ENCODE measurements around the gene NLGN1. TPM values are rescaled to one million over a fixed set of nuclear protein-coding genes. Genes with fewer than 3 reads are reported as not detected.
"Not testable (repeated sequence)": the region's sequence is repeated elsewhere in the genome, so short reads cannot be mapped to it uniquely, and the experiment has no call there.

Gene NLGN1
- total RNA-seq, 2 donors from 2014 or later: 0.98 to 2.0 TPM

GRCh38 chr3:174199696-174200095, 802.2 kb downstream of the NLGN1 start:
- intact Hi-C loops (cut with DNase I, micrococcal nuclease): no loop called here
- ATAC-seq: no peak

GRCh38 chr3:174202116-174202515, 804.6 kb downstream of the NLGN1 start:
- intact Hi-C loops (cut with DNase I, micrococcal nuclease): no loop called here
- DNase-seq (no peak), ATAC-seq (no peak)

More at GRCh38 chr3:174199696-174200095, 802.2 kb downstream of the NLGN1 start:
- DNase-seq: no peak

GRCh38 chr3:174202561-174202960, 805.0 kb downstream of the NLGN1 start:
- ATAC-seq (no peak), DNase-seq (no peak)
- intact Hi-C loops (cut with DNase I, micrococcal nuclease): no loop called here

- ATAC-seq (no peak), DNase-seq (no peak)
- intact Hi-C loops (cut with DNase I, micrococcal nuclease): no loop called here
Observed at GRCh38 chr3:174204765-174205164, 807.2 kb downstream of the NLGN1 start.

- DNase-seq (no peak), ATAC-seq (no peak)
- intact Hi-C loops (cut with DNase I, micrococcal nuclease): no loop called here
Observed at GRCh38 chr3:174206607-174207192, 809.2 kb downstream of the NLGN1 start.

GRCh38 chr3:174208161-174208560, 810.6 kb downstream of the NLGN1 start:
- DNase-seq: no peak
- ATAC-seq: no peak
- intact Hi-C loops (cut with DNase I, micrococcal nuclease): no loop called here

- ATAC-seq; intact Hi-C loops (cut with DNase I, micrococcal nuclease); DNase-seq: not testable (repeated sequence)
Observed at GRCh38 chr3:174211896-174212295, 814.4 kb downstream of the NLGN1 start.

- DNase-seq (no peak), ATAC-seq (no peak)
- intact Hi-C loops (cut with DNase I, micrococcal nuclease): no loop called here
Observed at GRCh38 chr3:174215456-174215855, 817.9 kb downstream of the NLGN1 start.

- DNase-seq (no peak), ATAC-seq (no peak)
- intact Hi-C loops (cut with DNase I, micrococcal nuclease): no loop called here
Observed at GRCh38 chr3:174216019-174216418, 818.5 kb downstream of the NLGN1 start.

- ATAC-seq: no peak
Observed at GRCh38 chr3:174216946-174217718, 819.6 kb downstream of the NLGN1 start.

GRCh38 chr3:174218016-174218415, 820.5 kb downstream of the NLGN1 start:
- ATAC-seq (no peak), DNase-seq (no peak)
- intact Hi-C loops (cut with DNase I, micrococcal nuclease): no loop called here

More at GRCh38 chr3:174216946-174217718, 819.6 kb downstream of the NLGN1 start:
- DNase-seq: no peak
- intact Hi-C loops (cut with DNase I, micrococcal nuclease): no loop called here

- DNase-seq (no peak), ATAC-seq (no peak)
- intact Hi-C loops (cut with DNase I, micrococcal nuclease): no loop called here
Observed at GRCh38 chr3:174219738-174220137, 822.2 kb downstream of the NLGN1 start.

- intact Hi-C loops (cut with DNase I, micrococcal nuclease): no loop called here
- DNase-seq: no peak
Observed at GRCh38 chr3:174220775-174221554, 823.4 kb downstream of the NLGN1 start.

GRCh38 chr3:174223042-174223441, 825.5 kb downstream of the NLGN1 start:
- intact Hi-C loops (cut with DNase I, micrococcal nuclease): no loop called here
- ATAC-seq (no peak), DNase-seq (no peak)

More at GRCh38 chr3:174220775-174221554, 823.4 kb downstream of the NLGN1 start:
- ATAC-seq: no peak

- DNase-seq: no peak
- ATAC-seq: no peak
- intact Hi-C loops (cut with DNase I, micrococcal nuclease): no loop called here
Observed at GRCh38 chr3:174223626-174224025, 826.1 kb downstream of the NLGN1 start.

GRCh38 chr3:174229916-174230315, 832.4 kb downstream of the NLGN1 start:
- intact Hi-C loops (cut with DNase I, micrococcal nuclease): no loop called here
- no peak for ATAC-seq
- DNase-seq: no peak

GRCh38 chr3:174232028-174232657, 834.6 kb downstream of the NLGN1 start:
- DNase-seq; ATAC-seq; intact Hi-C loops (cut with DNase I, micrococcal nuclease): not testable (repeated sequence)

GRCh38 chr3:174232658-174233429, 835.3 kb downstream of the NLGN1 start:
- ATAC-seq (no peak), DNase-seq (no peak)
- intact Hi-C loops (cut with DNase I, micrococcal nuclease): no loop called here

- ATAC-seq (no peak), DNase-seq (no peak)
- intact Hi-C loops (cut with DNase I, micrococcal nuclease): no loop called here
Observed at GRCh38 chr3:174233511-174233910, 836.0 kb downstream of the NLGN1 start.

Data from left colon (tissue), 2 donors.